ENCODE results near the gene MYBPH.

The MYBPH gene

DNA sequence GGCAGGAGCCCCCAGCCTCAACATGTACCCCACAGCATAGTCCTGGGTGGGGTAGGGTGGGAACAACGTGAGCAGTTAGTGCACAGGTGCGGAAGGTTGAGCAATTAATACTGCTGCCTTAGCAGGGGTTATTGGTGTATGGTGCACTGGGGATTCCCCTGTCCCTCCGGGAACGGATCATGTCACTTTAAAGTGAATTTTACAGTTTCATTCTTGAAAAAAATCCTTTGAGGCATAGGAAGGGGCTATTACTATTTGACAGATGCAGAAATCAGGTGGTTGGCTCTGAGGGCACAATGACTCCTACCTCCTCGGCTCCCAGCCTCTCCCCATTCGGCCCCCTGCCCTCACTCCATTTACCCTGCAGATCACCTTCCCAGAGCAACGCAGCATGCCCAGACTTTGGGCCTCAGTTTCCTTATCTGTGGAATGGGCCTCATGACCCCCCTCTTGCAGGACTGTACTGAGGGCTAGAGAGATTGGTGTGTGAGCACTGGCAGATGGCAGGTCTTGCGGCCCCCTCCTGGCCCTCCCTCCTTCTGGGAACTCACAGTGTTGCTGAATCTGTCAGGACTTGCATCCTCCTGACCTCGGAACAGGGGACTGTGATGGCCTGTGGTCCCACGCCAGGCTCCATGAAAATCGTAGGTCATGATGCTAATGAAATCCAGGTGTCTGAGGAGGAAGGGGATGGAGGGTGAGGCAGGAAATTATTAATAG is 5.1 kb upstream of the MYBPH start:
- Histone ChIP-seq H3K27me3 (ENCODE audit: control insufficient read depth in 3 of 3, insufficient read depth in 3 of 3, low read depth in 1 of 3, low read length in 3 of 3) (peaks cover 0 to 13% (median 0%) of the 10 kb centered on the region in 3 experiments), H2BK12ac (ENCODE audit: low read length) (peak overlapping the region; percentile 24), H2BK5ac (ENCODE audit: low read length) (no peak overlapping the region), H3K4ac (ENCODE audit: low read length) (no peak overlapping the region), H3K14ac (ENCODE audit: low read length) (no peak overlapping the region), H3K79me1 (ENCODE audit: low read depth, low read length) (no peaks in the 10 kb centered on the region), H3K9me3 (replicated peaks in 1 of 2; ENCODE audit: control insufficient read depth in 2 of 2, insufficient read depth in 1 of 2, low read depth in 1 of 2, low read length in 2 of 2) (no peaks in the 10 kb centered on the region), H2BK15ac (ENCODE audit: low read length) (no peak overlapping the region), H3K27ac (replicated peaks; ENCODE audit: low read length) (no peak overlapping the region), H3K4me3 (ENCODE audit: low read length in 2 of 2) (no peak overlapping the region), H2AK5ac (ENCODE audit: low read depth, low read length) (peak overlapping the region; percentile 83), H4K91ac (ENCODE audit: low read depth, low read length, poor library complexity) (no peak overlapping the region), H2BK120ac (ENCODE audit: low read depth, low read length) (no peak overlapping the region), H3K18ac (ENCODE audit: low read length) (peak overlapping the region; percentile 32), H3K4me2 (ENCODE audit: insufficient read depth, low read length, poor library complexity, severe bottlenecking) (no peak overlapping the region), H3K23ac (ENCODE audit: low read depth, low read length, poor library complexity) (no peak overlapping the region), H3K4me1 (ENCODE audit: control insufficient read depth in 2 of 2, insufficient read depth in 1 of 2, low read depth in 1 of 2, low read length in 2 of 2) (peaks cover 20 to 38% of the 10 kb centered on the region in 2 donors), H3K36me3 (replicated peaks in 1 of 2; ENCODE audit: control insufficient read depth in 2 of 2, insufficient read depth in 2 of 2, low read length in 2 of 2) (no peaks in the 10 kb centered on the region), H4K8ac (ENCODE audit: low read depth, low read length) (no peak overlapping the region), H2AFZ (ENCODE audit: low read length) (no peak overlapping the region), H3K9ac (ENCODE audit: low read depth, low read length, poor library complexity) (no peak overlapping the region)
- no peak for DNase-seq (ENCODE audit: low spot score)
- no CpG with 5 or more reads among the region's 11 CpGs for WGBS, 2 donors (ENCODE audit: extremely low coverage in 2 of 2, insufficient read length in 2 of 2, insufficient replicate concordance in 1 of 2)

DNA sequence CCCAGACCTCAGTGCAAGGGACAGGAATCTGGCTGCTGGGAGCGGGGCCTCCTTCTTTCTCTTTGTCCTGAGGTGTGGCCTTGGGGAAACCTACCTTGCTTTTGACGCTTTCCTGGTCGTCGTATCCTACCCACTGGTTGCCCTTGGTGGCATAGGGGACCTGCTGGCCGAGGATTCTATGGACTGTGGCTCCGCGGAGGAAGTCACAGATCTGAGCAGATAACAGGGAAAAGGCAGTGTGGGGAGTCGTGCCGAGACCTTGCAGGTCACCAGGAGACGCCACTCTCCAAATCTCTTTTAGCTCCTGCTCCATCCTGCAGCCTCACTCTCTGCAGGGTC is 4.0 kb upstream of the MYBPH start:
- Histone ChIP-seq H4K8ac (ENCODE audit: low read depth, low read length) (no peak overlapping the region), H3K14ac (ENCODE audit: low read length) (peak overlapping the region; percentile 22), H2BK12ac (ENCODE audit: low read length) (peak overlapping the region; percentile 68), H3K4me2 (ENCODE audit: insufficient read depth, low read length, poor library complexity, severe bottlenecking) (no peak overlapping the region), H2BK120ac (ENCODE audit: low read depth, low read length) (peak overlapping the region; percentile 73), H3K4me3 (ENCODE audit: low read length in 2 of 2) (no peak overlapping the region), H3K4me1 (ENCODE audit: control insufficient read depth in 2 of 2, insufficient read depth in 1 of 2, low read depth in 1 of 2, low read length in 2 of 2) (peaks cover 17 to 34% of the 10 kb centered on the region in 2 donors), H3K23ac (ENCODE audit: low read depth, low read length, poor library complexity) (peak overlapping the region; percentile 18), H3K79me1 (ENCODE audit: low read depth, low read length) (no peaks in the 10 kb centered on the region), H4K91ac (ENCODE audit: low read depth, low read length, poor library complexity) (no peak overlapping the region), H2BK15ac (ENCODE audit: low read length) (peak overlapping the region; percentile 90), H3K9ac (ENCODE audit: low read depth, low read length, poor library complexity) (no peak overlapping the region), H3K27me3 (ENCODE audit: control insufficient read depth in 3 of 3, insufficient read depth in 3 of 3, low read depth in 1 of 3, low read length in 3 of 3) (peaks cover 0 to 9% (median 0%) of the 10 kb centered on the region in 3 experiments), H3K27ac (replicated peaks; ENCODE audit: low read length) (no peak overlapping the region), H3K4ac (ENCODE audit: low read length) (no peak overlapping the region), H3K9me3 (replicated peaks in 1 of 2; ENCODE audit: control insufficient read depth in 2 of 2, insufficient read depth in 1 of 2, low read depth in 1 of 2, low read length in 2 of 2) (no peaks in the 10 kb centered on the region), H2AFZ (ENCODE audit: low read length) (no peak overlapping the region), H3K18ac (ENCODE audit: low read length) (peak overlapping the region; percentile 86), H3K36me3 (replicated peaks in 1 of 2; ENCODE audit: control insufficient read depth in 2 of 2, insufficient read depth in 2 of 2, low read length in 2 of 2) (no peaks in the 10 kb centered on the region), H2AK5ac (ENCODE audit: low read depth, low read length) (peak overlapping the region; percentile 85), H2BK5ac (ENCODE audit: low read length) (peak overlapping the region; percentile 25)
- no peak for DNase-seq (ENCODE audit: low spot score)
- WGBS, 2 donors (ENCODE audit: extremely low coverage in 2 of 2, insufficient read length in 2 of 2, insufficient replicate concordance in 1 of 2): no CpG with 5 or more reads among the region's 10 CpGs

DNA sequence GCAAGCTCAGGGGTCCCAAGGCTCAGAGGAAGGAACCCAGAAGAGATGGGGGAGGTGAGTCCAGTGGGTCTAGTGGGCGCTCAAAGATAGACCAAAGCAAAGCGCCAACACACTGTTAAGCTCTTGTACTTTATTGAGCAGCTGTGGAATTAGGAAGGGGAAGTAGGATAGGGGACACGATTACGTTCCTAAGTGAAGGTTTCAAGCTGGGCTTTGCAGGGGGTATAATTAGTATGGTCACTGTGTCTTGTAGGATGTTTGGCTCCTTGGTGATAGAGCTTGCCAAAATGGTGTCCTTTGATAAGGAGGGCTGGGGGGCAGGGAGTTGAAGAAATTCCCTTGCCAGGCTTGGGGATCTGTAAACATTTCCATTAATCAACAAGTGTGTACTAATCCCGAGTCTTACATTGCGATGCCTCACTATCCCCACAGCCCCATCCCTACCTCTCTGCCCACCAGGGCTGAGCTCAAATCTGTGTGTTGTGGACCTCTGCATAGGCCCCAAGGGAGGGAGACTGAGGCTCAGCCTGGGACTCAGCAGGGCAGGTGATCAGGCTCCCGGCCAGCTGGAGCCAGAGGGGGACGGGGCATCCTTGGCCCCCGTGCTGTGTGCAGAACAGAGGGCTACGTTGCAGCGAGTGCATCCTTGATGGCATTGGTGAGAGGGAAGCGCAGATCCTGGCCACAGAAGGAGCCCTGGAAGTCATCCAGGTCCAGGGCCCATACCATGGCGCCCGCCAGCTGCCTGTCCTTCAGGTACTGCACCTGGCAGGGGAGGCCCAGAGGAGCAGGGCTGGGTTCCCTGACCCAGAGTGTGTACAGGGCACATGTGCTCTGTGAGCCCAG is 3.4 kb upstream of the MYBPH start:
- Histone ChIP-seq H3K23ac (ENCODE audit: low read depth, low read length, poor library complexity) (no peak overlapping the region), H2BK120ac (ENCODE audit: low read depth, low read length) (peak overlapping the region; percentile 73), H3K4ac (ENCODE audit: low read length) (no peak overlapping the region), H4K8ac (ENCODE audit: low read depth, low read length) (no peak overlapping the region), H3K4me1 (ENCODE audit: control insufficient read depth in 2 of 2, insufficient read depth in 1 of 2, low read depth in 1 of 2, low read length in 2 of 2) (peaks cover 17 to 34% of the 10 kb centered on the region in 2 donors), H2BK12ac (ENCODE audit: low read length) (peak overlapping the region; percentile 68), H3K9me3 (replicated peaks in 1 of 2; ENCODE audit: control insufficient read depth in 2 of 2, insufficient read depth in 1 of 2, low read depth in 1 of 2, low read length in 2 of 2) (no peaks in the 10 kb centered on the region), H2BK5ac (ENCODE audit: low read length) (no peak overlapping the region), H3K4me3 (ENCODE audit: low read length in 2 of 2) (no peak overlapping the region), H3K4me2 (ENCODE audit: insufficient read depth, low read length, poor library complexity, severe bottlenecking) (no peak overlapping the region), H3K36me3 (replicated peaks in 1 of 2; ENCODE audit: control insufficient read depth in 2 of 2, insufficient read depth in 2 of 2, low read length in 2 of 2) (no peaks in the 10 kb centered on the region), H3K18ac (ENCODE audit: low read length) (peak overlapping the region; percentile 86), H3K27me3 (ENCODE audit: control insufficient read depth in 3 of 3, insufficient read depth in 3 of 3, low read depth in 1 of 3, low read length in 3 of 3) (peaks cover 0 to 9% (median 0%) of the 10 kb centered on the region in 3 experiments), H2AK5ac (ENCODE audit: low read depth, low read length) (peak overlapping the region; percentile 85), H2AFZ (ENCODE audit: low read length) (no peak overlapping the region), H3K79me1 (ENCODE audit: low read depth, low read length) (no peaks in the 10 kb centered on the region), H3K9ac (ENCODE audit: low read depth, low read length, poor library complexity) (no peak overlapping the region), H3K27ac (replicated peaks; ENCODE audit: low read length) (no peak overlapping the region), H2BK15ac (ENCODE audit: low read length) (peak overlapping the region; percentile 90), H3K14ac (ENCODE audit: low read length) (peak overlapping the region; percentile 22), H4K91ac (ENCODE audit: low read depth, low read length, poor library complexity) (no peak overlapping the region)
- no peak for DNase-seq (ENCODE audit: low spot score)
- WGBS, 2 donors (ENCODE audit: extremely low coverage in 2 of 2, insufficient read length in 2 of 2, insufficient replicate concordance in 1 of 2): no CpG with 5 or more reads among the region's 14 CpGs

DNA sequence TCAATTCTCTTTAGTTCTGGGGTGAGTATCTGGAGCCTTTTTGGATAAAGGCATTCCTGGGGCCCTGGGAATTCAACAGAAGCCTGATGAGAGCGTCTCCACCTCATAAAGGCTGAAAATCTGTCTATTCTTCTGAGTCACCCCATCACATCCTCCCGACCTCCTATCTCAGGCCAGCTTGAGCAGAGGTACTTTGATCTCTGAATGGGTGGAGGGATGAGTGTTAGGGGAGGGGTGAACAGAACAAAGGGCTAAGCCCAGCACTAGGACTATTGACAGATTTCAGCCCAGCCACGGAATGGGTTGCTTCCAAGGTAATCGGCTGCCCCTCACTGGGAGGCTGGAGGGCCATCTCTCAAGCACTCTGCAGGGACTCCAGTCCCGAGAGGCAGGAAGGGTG is 2.5 kb upstream of the MYBPH start:
- H2BK15ac ChIP-seq (ENCODE audit: low read length): no peak overlapping the region
- peak overlapping the region; percentile 19 for H2AFZ ChIP-seq (ENCODE audit: low read length)
- no peak overlapping the region for H3K14ac ChIP-seq (ENCODE audit: low read length)
- no peak overlapping the region for H2BK5ac ChIP-seq (ENCODE audit: low read length)
- no peak overlapping the region for H2BK120ac ChIP-seq (ENCODE audit: low read depth, low read length)
- peaks cover 0 to 9% (median 0%) of the 10 kb centered on the region in 3 experiments for H3K27me3 ChIP-seq (ENCODE audit: control insufficient read depth in 3 of 3, insufficient read depth in 3 of 3, low read depth in 1 of 3, low read length in 3 of 3)
- H3K9ac ChIP-seq (ENCODE audit: low read depth, low read length, poor library complexity): no peak overlapping the region
- H3K36me3 ChIP-seq (replicated peaks in 1 of 2; ENCODE audit: control insufficient read depth in 2 of 2, insufficient read depth in 2 of 2, low read length in 2 of 2): no peaks in the 10 kb centered on the region
- peaks cover 17 to 34% of the 10 kb centered on the region in 2 donors for H3K4me1 ChIP-seq (ENCODE audit: control insufficient read depth in 2 of 2, insufficient read depth in 1 of 2, low read depth in 1 of 2, low read length in 2 of 2)
- no peak overlapping the region for H3K23ac ChIP-seq (ENCODE audit: low read depth, low read length, poor library complexity)
- no peak overlapping the region for H4K8ac ChIP-seq (ENCODE audit: low read depth, low read length)
- no peaks in the 10 kb centered on the region for H3K79me1 ChIP-seq (ENCODE audit: low read depth, low read length)
- H3K18ac ChIP-seq (ENCODE audit: low read length): no peak overlapping the region
- no peak overlapping the region for H3K4me3 ChIP-seq (ENCODE audit: low read length in 2 of 2)
- DNase-seq (ENCODE audit: low spot score): peak; percentile 45
- no peaks in the 10 kb centered on the region for H3K9me3 ChIP-seq (replicated peaks in 1 of 2; ENCODE audit: control insufficient read depth in 2 of 2, insufficient read depth in 1 of 2, low read depth in 1 of 2, low read length in 2 of 2)
- no peak overlapping the region for H3K4me2 ChIP-seq (ENCODE audit: insufficient read depth, low read length, poor library complexity, severe bottlenecking)
- no peak overlapping the region for H2AK5ac ChIP-seq (ENCODE audit: low read depth, low read length)
- no peak overlapping the region for H2BK12ac ChIP-seq (ENCODE audit: low read length)
- no peak overlapping the region for H3K4ac ChIP-seq (ENCODE audit: low read length)
- H4K91ac ChIP-seq (ENCODE audit: low read depth, low read length, poor library complexity): no peak overlapping the region
- peak overlapping the region; percentile 16 for H3K27ac ChIP-seq (replicated peaks; ENCODE audit: low read length)
- no CpG with 5 or more reads among the region's 5 CpGs for WGBS, 2 donors (ENCODE audit: extremely low coverage in 2 of 2, insufficient read length in 2 of 2, insufficient replicate concordance in 1 of 2)

All from neuronal stem cell (in vitro differentiated cells).